GM18873 (cell line): Measurements from ENCODE around the gene VWA3B.
"Not testable (repeated sequence)": the region's sequence is repeated elsewhere in the genome, so short reads cannot be mapped to it uniquely, and the experiment has no call there.

Source experiments
- ATAC-seq: cut with Tn5 transposase; IDR thresholded peaks from one replicate; pipeline ENCODE4 v1.9.1; 2021; ENCODE audit warnings: mild to moderate bottlenecking, moderate library complexity, moderate number of reproducible peaks; ENCODE audit not compliant: unreplicated experiment, low FRiP score

The VWA3B gene

DNA sequence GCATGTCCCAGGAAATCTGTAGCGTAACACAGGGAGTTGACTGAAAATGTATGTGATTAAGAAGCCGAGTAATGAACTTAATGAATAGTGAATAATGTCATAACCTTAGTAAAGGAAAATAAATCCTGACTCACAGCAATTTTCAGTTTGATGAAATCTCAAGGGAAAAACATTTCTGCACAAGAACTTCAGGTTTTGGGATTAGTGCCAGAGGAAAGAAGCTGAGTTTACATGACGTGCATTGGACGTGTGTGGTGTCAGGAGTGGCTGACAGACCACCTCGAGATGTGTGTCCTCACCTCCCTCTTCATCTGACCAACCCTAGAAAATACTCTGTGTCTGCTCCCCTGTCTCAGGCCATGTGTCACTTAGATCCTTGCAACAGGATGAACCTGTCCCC, 39.1 kb downstream of the VWA3B start:
- ATAC-seq = no peak

- no peak for ATAC-seq
Measured at GRCh38 chr2:98127229-98127989, 40.4 kb downstream of the VWA3B start.

DNA sequence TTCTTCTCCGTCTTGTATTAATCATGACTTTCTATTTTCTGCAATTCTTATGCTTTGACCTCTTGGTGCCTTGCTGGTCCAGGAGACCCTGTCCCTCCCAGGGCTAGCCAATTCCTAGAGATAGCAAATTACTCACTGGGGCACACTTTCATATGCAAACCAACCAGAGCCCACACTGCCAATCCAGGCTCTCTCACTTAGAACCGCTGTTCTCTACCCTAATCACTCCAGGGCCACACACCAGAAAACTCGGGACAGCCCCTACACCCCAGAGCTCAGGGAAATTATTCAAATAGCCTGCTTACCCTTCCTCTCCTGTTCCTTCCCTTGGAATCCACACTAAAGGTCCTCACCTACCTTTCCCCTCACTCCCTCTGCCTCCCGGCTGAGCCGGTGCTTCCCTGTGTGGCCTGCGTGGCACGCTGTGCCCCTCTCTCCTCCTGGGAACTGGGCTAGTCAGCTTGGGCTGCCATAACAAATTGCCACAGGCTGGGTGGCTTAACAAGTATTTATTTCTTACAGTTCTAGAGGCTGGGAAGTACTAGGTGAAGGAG, 41.7 kb downstream of the VWA3B start:
- no peak for ATAC-seq

DNA sequence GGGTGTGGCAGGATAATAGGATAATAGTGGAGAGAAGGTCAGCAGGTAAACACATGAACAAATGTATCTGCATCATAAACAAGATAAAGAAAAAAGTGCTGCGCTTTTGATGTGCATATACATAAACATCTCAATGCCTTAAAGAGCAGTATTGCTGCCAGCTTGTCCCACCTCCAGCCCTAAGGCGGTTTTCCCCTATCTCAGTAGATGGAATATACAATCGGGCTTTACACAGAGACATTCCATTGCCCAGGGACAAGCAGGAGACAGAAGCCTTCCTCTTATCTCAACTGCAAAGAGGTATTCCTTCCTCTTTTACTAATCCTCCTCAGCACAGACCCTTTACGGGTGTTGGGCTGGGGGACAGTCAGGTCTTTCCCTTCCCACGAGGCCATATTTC, 43.1 kb downstream of the VWA3B start:
- ATAC-seq = not testable (repeated sequence)

GRCh38 chr2:98134172-98135005, 47.4 kb downstream of the VWA3B start:
- no peak for ATAC-seq

DNA sequence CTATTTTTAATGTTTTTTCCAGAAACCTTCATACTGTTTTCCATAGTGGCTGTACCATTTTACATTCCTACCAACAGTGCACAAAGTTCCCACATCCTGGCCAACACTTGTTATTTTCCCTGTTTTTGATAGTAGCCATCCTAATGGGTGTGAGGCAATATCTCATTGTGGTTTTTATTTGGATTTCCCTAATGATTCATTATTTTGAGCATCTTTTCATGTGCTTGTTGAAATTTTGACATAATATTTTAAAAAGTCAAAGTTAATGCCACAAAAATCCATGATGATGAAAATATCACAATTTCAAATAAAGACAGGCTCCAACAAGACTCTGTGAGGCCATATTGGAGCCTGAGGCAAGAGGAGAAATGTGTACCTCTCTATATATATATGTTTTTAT, 50.2 kb downstream of the VWA3B start:
- no peak for ATAC-seq

GRCh38 chr2:98138978-98139377, 52.0 kb downstream of the VWA3B start:
- ATAC-seq = not testable (repeated sequence)

DNA sequence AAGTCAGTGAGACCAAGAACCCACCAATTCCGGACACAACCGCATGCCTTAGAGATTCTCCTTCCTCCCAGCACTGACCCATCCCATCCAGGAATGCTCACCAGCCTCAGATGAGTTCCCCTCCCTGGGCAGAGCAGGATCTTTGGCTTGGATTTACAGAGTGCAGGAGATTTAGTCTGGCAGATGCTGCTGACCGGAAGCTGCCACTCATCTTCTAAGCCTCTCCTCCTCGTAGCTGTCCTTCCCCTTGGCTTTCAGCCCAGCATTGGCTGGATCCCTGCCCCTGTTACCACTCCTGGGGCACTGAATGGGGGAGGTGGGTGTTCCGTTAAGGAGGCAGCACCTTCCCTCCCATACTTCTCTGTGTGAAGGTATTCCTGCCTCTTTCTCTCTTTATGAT, 53.2 kb downstream of the VWA3B start:
- ATAC-seq = no peak

- no peak for ATAC-seq
Measured at GRCh38 chr2:98142106-98142791, 55.3 kb downstream of the VWA3B start.

DNA sequence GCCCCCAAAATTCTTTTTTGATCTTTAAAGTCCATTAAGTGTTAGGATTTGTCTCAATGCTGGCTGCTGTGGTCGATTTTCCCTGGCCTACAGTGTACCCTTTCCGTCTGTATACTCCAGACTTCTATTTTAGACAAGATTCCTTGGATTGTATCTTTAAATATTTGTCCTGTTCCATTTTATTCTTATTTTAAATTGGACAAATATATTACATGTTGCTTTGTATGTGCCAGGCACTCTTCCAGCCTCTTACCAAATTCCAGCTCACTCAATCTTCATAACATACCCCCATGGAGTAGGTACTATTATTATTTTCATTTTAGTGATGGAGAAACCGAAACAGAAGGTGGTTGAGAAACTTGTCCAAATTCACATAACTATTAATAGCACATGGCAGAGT, 58.1 kb downstream of the VWA3B start:
- no peak for ATAC-seq

- not testable (repeated sequence) for ATAC-seq
Measured at GRCh38 chr2:98147900-98148299, 60.9 kb downstream of the VWA3B start.

- no peak for ATAC-seq
Measured at GRCh38 chr2:98148595-98149332, 61.8 kb downstream of the VWA3B start.

GRCh38 chr2:98149333-98149697, 62.3 kb downstream of the VWA3B start:
- no peak for ATAC-seq

- no peak for ATAC-seq
Measured at GRCh38 chr2:98153481-98153880, 66.5 kb downstream of the VWA3B start.

GRCh38 chr2:98155291-98155690, 68.3 kb downstream of the VWA3B start:
- ATAC-seq = no peak

- no peak for ATAC-seq
Measured at GRCh38 chr2:98155716-98156115, 68.7 kb downstream of the VWA3B start.

GRCh38 chr2:98156304-98156703, 69.3 kb downstream of the VWA3B start:
- no peak for ATAC-seq

- ATAC-seq = no peak
Measured at GRCh38 chr2:98157557-98157956, 70.6 kb downstream of the VWA3B start.

GRCh38 chr2:98158305-98158704, 71.3 kb downstream of the VWA3B start:
- ATAC-seq = no peak

DNA sequence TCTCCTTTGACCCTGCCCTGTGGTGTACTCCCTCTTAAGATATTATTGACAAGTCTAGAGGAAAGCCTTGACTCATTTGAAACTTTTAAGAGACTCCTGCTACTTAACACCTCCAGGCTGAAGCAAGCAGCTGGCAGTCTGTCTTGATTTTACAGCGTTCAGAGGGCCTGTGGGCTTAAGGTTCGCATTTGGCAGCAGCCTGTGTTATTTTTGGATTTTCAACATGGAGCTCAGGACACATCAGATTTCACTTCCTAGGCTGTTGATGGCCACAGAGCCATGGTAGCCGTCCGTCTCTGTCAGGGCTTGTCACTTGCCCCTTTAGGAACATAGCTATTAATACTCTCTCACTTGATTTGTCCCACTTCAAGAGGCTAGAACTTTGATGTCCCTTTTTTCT, 73.6 kb downstream of the VWA3B start:
- ATAC-seq = no peak
